HEK293 (cell line): ENCODE measurements around the gene CACNA1C.

Experiments
- CTCF ChIA-PET: fragments of 350-600 bp; formaldehyde crosslinking; extraction: SDS; loops from one replicate; lab custom pipeline; 2021; ENCODE audit warnings: antibody characterized with exemption; lab: Yijun Ruan, JAX
- POLR2A ChIA-PET: fragments of 300-600 bp; formaldehyde crosslinking; extraction: SDS; loops from one replicate; lab custom pipeline; 2020; ENCODE audit warnings: antibody characterized with exemption, inconsistent platforms; lab: Yijun Ruan, JAX
- H3K27ac ChIP-seq: fragments of 200-500 bp; sonication (Bioruptor generic); 2 replicates; pipeline ENCODE4 v1.5.1; 2014; ENCODE audit warnings: low read depth, low read length, control low read depth, inconsistent platforms; ENCODE audit errors: extremely low read depth
- H3K36me3 ChIP-seq, 2 experiments: fragments of 200-500 bp in 1 of 2; sonication (Bioruptor generic) in 1 of 2; 1 replicate in 1 of 2; 2 replicates in 1 of 2; pipeline ENCODE4 v1.5.1; 2014 to 2017; ENCODE audit warnings: inconsistent platforms in 2 of 2, low read length in 2 of 2; ENCODE audit not compliant: control insufficient read depth in 2 of 2, insufficient read depth in 1 of 2
- H3K4me1 ChIP-seq: fragments of 200-500 bp; sonication (Bioruptor generic); 2 replicates; pipeline ENCODE4 v1.5.1; 2014; ENCODE audit warnings: mild to moderate bottlenecking, low read length, inconsistent platforms; ENCODE audit not compliant: control insufficient read depth, insufficient read depth
- H3K4me3 ChIP-seq: 2 replicates; pipeline ENCODE4 v1.5.1; 2011; ENCODE audit warnings: low read depth, mild to moderate bottlenecking, control low read depth, low read length, moderate library complexity
- H3K9me3 ChIP-seq: fragments of 200-500 bp; sonication (Bioruptor generic); 2 replicates; pipeline ENCODE4 v1.5.1; 2014; ENCODE audit warnings: low read depth, low read length, inconsistent platforms; ENCODE audit not compliant: control insufficient read depth, insufficient read depth
- BCL11B ChIP-seq: fragments of 450-650 bp; formaldehyde crosslinking; IDR thresholded peaks from 2 replicates; pipeline ENCODE4 v1.5.1; 2016; ENCODE audit warnings: low read depth, missing biosample characterization, missing genetic modification characterization
- GLI4 ChIP-seq: fragments of 450-650 bp; formaldehyde crosslinking; IDR thresholded peaks from 2 replicates; pipeline ENCODE4 v1.5.1; 2016; ENCODE audit warnings: missing biosample characterization, missing genetic modification characterization
- KLF8 ChIP-seq: fragments of 450-650 bp; formaldehyde crosslinking; IDR thresholded peaks from 2 replicates; pipeline ENCODE4 v1.5.1; 2016; ENCODE audit warnings: missing biosample characterization, missing genetic modification characterization
- SETDB1 ChIP-seq: IDR thresholded peaks from one replicate; pipeline ENCODE4 v1.6.1; 2017; ENCODE audit warnings: mild to moderate bottlenecking, low read length, moderate library complexity, mixed read lengths; ENCODE audit not compliant: insufficient read length
- ZBTB17 ChIP-seq: fragments of 450-650 bp; formaldehyde crosslinking; IDR thresholded peaks from 2 replicates; pipeline ENCODE4 v1.5.1; 2016; ENCODE audit warnings: missing biosample characterization, missing genetic modification characterization
- ZBTB21 ChIP-seq: fragments of 450-650 bp; formaldehyde crosslinking; IDR thresholded peaks from 2 replicates; pipeline ENCODE4 v1.5.1; 2017; ENCODE audit warnings: missing biosample characterization, missing genetic modification characterization
- ZBTB8A ChIP-seq: fragments of 450-650 bp; formaldehyde crosslinking; IDR thresholded peaks from 2 replicates; pipeline ENCODE4 v1.5.1; 2016; ENCODE audit warnings: missing biosample characterization, missing genetic modification characterization
- ZEB2 ChIP-seq: fragments of 450-650 bp; formaldehyde crosslinking; IDR thresholded peaks from 2 replicates; pipeline ENCODE4 v1.5.1; 2016; ENCODE audit warnings: missing biosample characterization, missing genetic modification characterization
- ZFP69B ChIP-seq: fragments of 450-650 bp; formaldehyde crosslinking; IDR thresholded peaks from 2 replicates; pipeline ENCODE4 v1.5.1; 2016; ENCODE audit warnings: missing biosample characterization, missing genetic modification characterization
- ZNF10 ChIP-seq: fragments of 450-650 bp; formaldehyde crosslinking; IDR thresholded peaks from 2 replicates; pipeline ENCODE4 v1.5.1; 2017; ENCODE audit warnings: missing biosample characterization, missing genetic modification characterization
- ZNF157 ChIP-seq: fragments of 450-650 bp; formaldehyde crosslinking; IDR thresholded peaks from 2 replicates; pipeline ENCODE4 v1.5.1; 2016; ENCODE audit warnings: missing biosample characterization, missing genetic modification characterization
- ZNF175 ChIP-seq: fragments of 450-650 bp; formaldehyde crosslinking; IDR thresholded peaks from 2 replicates; pipeline ENCODE4 v1.5.1; 2016; ENCODE audit warnings: missing biosample characterization, missing genetic modification characterization
- ZNF292 ChIP-seq: fragments of 450-650 bp; formaldehyde crosslinking; IDR thresholded peaks from 2 replicates; pipeline ENCODE4 v1.5.1; 2016; ENCODE audit warnings: low read depth, missing biosample characterization, missing genetic modification characterization, borderline replicate concordance
- ZNF302 ChIP-seq: fragments of 450-650 bp; formaldehyde crosslinking; IDR thresholded peaks from 2 replicates; pipeline ENCODE4 v1.5.1; 2016; ENCODE audit warnings: missing biosample characterization, missing genetic modification characterization, low read depth
- ZNF324 ChIP-seq: fragments of 450-650 bp; formaldehyde crosslinking; IDR thresholded peaks from 2 replicates; pipeline ENCODE4 v1.5.1; 2016; ENCODE audit warnings: missing biosample characterization, missing genetic modification characterization
- ZNF354C ChIP-seq: fragments of 450-650 bp; formaldehyde crosslinking; IDR thresholded peaks from 2 replicates; pipeline ENCODE4 v1.5.1; 2016; ENCODE audit warnings: missing biosample characterization, missing genetic modification characterization, low read depth, borderline replicate concordance
- ZNF544 ChIP-seq: fragments of 450-650 bp; formaldehyde crosslinking; IDR thresholded peaks from 2 replicates; pipeline ENCODE4 v1.5.0; 2017; ENCODE audit warnings: missing biosample characterization, missing genetic modification characterization
- ZNF626 ChIP-seq: fragments of 450-650 bp; sonication (Bioruptor Pico); formaldehyde crosslinking; IDR thresholded peaks from 2 replicates; pipeline ENCODE4 v1.5.1; 2018; ENCODE audit warnings: missing biosample characterization, missing genetic modification characterization, inconsistent platforms
- ZSCAN23 ChIP-seq: fragments of 450-650 bp; formaldehyde crosslinking; IDR thresholded peaks from 2 replicates; pipeline ENCODE4 v1.5.1; 2016; ENCODE audit warnings: missing biosample characterization, missing genetic modification characterization
- TF ChIP-seq, protein P1 (sequence below): fragments of 450-650 bp; formaldehyde crosslinking; IDR thresholded peaks from 2 replicates; pipeline ENCODE4 v1.5.1; 2016; ENCODE audit warnings: missing biosample characterization, missing genetic modification characterization
- TF ChIP-seq, protein P2 (sequence below): fragments of 450-650 bp; formaldehyde crosslinking; IDR thresholded peaks from 2 replicates; pipeline ENCODE4 v1.5.1; 2016; ENCODE audit warnings: missing biosample characterization, missing genetic modification characterization
- TF ChIP-seq, protein P3 (sequence below): fragments of 450-650 bp; IDR thresholded peaks from 2 replicates; pipeline ENCODE4 v1.5.1; 2018; ENCODE audit warnings: missing biosample characterization, missing genetic modification characterization

Gene CACNA1C

DNA sequence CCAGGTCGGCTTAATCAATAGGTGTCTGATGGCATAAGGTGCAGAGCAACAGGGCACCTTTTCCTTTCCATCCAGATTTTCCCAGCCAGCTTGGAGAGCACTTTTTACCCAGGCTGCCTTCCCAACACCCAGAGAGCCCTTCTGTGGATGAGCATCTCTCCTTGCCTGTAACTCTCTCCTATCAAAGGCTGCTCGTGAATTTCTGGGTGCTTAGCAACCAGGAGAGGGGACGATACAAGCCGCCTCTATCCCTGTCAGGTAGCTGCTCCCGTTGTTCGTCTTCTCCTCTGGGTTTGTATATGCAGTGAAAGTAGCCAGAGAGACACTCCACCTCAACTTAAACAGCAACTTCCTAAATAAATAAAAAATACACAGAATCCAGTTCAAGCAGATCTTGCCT, 124.2 kb downstream of the CACNA1C start (continued):
- TF ChIP-seq, protein P1, sequence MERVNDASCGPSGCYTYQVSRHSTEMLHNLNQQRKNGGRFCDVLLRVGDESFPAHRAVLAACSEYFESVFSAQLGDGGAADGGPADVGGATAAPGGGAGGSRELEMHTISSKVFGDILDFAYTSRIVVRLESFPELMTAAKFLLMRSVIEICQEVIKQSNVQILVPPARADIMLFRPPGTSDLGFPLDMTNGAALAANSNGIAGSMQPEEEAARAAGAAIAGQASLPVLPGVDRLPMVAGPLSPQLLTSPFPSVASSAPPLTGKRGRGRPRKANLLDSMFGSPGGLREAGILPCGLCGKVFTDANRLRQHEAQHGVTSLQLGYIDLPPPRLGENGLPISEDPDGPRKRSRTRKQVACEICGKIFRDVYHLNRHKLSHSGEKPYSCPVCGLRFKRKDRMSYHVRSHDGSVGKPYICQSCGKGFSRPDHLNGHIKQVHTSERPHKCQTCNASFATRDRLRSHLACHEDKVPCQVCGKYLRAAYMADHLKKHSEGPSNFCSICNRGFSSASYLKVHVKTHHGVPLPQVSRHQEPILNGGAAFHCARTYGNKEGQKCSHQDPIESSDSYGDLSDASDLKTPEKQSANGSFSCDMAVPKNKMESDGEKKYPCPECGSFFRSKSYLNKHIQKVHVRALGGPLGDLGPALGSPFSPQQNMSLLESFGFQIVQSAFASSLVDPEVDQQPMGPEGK (tag by site-specific recombination) = no peak
- TF ChIP-seq GLI4 (tag by site-specific recombination) = no peak
- no peak for TF ChIP-seq ZNF10
- no peak for TF ChIP-seq SETDB1

DNA sequence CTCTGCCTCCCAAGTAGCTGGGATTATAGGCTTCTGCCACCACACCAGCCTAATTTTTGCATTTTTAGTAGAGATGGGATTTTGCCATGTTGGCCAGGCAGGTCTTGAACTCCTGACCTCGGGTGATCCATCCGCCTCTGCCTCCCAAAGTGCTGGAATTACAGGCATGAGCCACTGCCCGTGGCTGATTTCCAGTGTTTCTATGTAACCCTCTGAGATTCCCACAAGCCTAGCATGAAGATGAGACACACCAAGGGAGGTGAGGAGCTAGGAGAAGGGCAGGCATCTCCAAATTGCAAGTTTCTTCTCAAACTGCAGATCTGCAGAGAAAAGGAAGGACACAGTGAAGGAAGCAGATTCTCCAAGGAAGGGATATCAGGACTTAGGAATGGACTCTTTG, 125.0 kb downstream of the CACNA1C start:
- ChIA-PET CTCF (no interaction called here), POLR2A (no interaction called here)
- Histone ChIP-seq H3K4me3 (no peak overlapping the region), H3K36me3 (no peaks in the 10 kb centered on the region), H3K9me3 (no peaks in the 10 kb centered on the region), H3K4me1 (no peaks in the 10 kb centered on the region), H3K27ac (no peak overlapping the region)
- TF ChIP-seq, protein P2, sequence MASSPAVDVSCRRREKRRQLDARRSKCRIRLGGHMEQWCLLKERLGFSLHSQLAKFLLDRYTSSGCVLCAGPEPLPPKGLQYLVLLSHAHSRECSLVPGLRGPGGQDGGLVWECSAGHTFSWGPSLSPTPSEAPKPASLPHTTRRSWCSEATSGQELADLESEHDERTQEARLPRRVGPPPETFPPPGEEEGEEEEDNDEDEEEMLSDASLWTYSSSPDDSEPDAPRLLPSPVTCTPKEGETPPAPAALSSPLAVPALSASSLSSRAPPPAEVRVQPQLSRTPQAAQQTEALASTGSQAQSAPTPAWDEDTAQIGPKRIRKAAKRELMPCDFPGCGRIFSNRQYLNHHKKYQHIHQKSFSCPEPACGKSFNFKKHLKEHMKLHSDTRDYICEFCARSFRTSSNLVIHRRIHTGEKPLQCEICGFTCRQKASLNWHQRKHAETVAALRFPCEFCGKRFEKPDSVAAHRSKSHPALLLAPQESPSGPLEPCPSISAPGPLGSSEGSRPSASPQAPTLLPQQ = no peak
- no peak for TF ChIP-seq ZNF544 (tag by site-specific recombination)
- TF ChIP-seq ZSCAN23 = no peak
- no peak for TF ChIP-seq ZEB2 (tag by site-specific recombination)
- TF ChIP-seq ZNF324 (tag by site-specific recombination) = no peak
- TF ChIP-seq ZNF157 = no peak
- no peak for TF ChIP-seq ZNF302 (tag by site-specific recombination)
- no peak for TF ChIP-seq BCL11B (tag by site-specific recombination)
- TF ChIP-seq, protein P3, sequence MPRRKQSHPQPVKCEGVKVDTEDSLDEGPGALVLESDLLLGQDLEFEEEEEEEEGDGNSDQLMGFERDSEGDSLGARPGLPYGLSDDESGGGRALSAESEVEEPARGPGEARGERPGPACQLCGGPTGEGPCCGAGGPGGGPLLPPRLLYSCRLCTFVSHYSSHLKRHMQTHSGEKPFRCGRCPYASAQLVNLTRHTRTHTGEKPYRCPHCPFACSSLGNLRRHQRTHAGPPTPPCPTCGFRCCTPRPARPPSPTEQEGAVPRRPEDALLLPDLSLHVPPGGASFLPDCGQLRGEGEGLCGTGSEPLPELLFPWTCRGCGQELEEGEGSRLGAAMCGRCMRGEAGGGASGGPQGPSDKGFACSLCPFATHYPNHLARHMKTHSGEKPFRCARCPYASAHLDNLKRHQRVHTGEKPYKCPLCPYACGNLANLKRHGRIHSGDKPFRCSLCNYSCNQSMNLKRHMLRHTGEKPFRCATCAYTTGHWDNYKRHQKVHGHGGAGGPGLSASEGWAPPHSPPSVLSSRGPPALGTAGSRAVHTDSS (tag by site-specific recombination) = no peak
- TF ChIP-seq ZNF626 (tag by site-specific recombination) = no peak
- TF ChIP-seq ZBTB17 (tag by site-specific recombination) = no peak
- no peak for TF ChIP-seq ZFP69B (tag by site-specific recombination)
- TF ChIP-seq ZBTB21 (tag by site-specific recombination) = no peak
- no peak for TF ChIP-seq ZNF354C (tag by site-specific recombination)
- no peak for TF ChIP-seq ZBTB8A (tag by site-specific recombination)
- no peak for TF ChIP-seq ZNF292 (tag by site-specific recombination)
- no peak for TF ChIP-seq KLF8 (tag by site-specific recombination)

DNA sequence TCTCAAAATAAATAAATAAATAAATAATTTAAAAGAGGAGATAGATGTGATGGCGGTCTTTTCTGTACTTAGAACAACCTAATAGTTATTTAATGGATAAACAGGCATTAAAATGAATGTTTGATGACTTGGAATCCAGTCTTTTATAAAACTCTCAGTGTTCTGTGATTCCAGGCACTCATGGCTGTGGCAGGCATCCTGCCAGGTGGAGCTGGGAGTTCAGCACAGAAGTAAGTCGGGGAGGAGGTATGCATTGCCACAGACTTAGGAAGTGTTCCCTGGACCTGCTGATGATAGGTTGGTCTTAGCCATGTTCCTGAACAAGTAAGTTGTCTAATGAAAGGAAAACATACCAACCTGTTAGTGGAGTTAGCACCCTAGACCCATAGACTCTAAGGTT, 126.3 kb downstream of the CACNA1C start:
- no peaks in the 10 kb centered on the region for H3K9me3 ChIP-seq
- ChIA-PET POLR2A (no interaction called here), CTCF (no interaction called here)
- no peak for TF ChIP-seq ZNF175 (tag by site-specific recombination)
- H3K4me1 ChIP-seq = no peaks in the 10 kb centered on the region
- no peaks in the 10 kb centered on the region for H3K36me3 ChIP-seq
- H3K27ac ChIP-seq = no peak overlapping the region
- H3K4me3 ChIP-seq = no peak overlapping the region
